Chondrocyte (in vitro differentiated cells): ENCODE data around the gene PADI2. TPM values are rescaled to one million over a fixed set of nuclear protein-coding genes. Genes with fewer than 3 reads are reported as not detected.

Experiments used
- DNase-seq: peaks from one replicate; pipeline ENCODE4 v3.0.0; 2021; ENCODE audit warnings: mixed read lengths, low spot score
- H3K27ac Mint-ChIP-seq: one replicate; pipeline ENCODE4 v1.8.0; 2021; ENCODE audit warnings: mild to moderate bottlenecking, moderate library complexity, mixed read lengths; ENCODE audit not compliant: unreplicated experiment
- H3K27me3 Mint-ChIP-seq: 2 replicates; pipeline ENCODE4 v1.8.0; 2021; ENCODE audit warnings: low read depth, mixed read lengths
- H3K36me3 Mint-ChIP-seq: 2 replicates; pipeline ENCODE4 v1.8.0; 2021; ENCODE audit warnings: low read depth, mixed read lengths
- H3K4me1 Mint-ChIP-seq: 2 replicates; pipeline ENCODE4 v1.8.0; 2021; ENCODE audit warnings: low read depth, mild to moderate bottlenecking, mixed read lengths
- H3K4me3 Mint-ChIP-seq: one replicate; pipeline ENCODE4 v1.8.0; 2021; ENCODE audit warnings: mild to moderate bottlenecking, moderate library complexity, mixed read lengths; ENCODE audit not compliant: unreplicated experiment
- H3K9me3 Mint-ChIP-seq: 2 replicates; pipeline ENCODE4 v1.8.0; 2021; ENCODE audit warnings: low read depth, mixed read lengths
- CTCF ChIP-seq: fragments of 200-600 bp; sonication (generic); IDR thresholded peaks from 2 replicates; pipeline ENCODE4 v1.5.0; 2021; ENCODE audit warnings: antibody characterized with exemption, mild to moderate bottlenecking, moderate library complexity
- total RNA-seq: library from RNA; stranded (reverse); gene quantifications from 3 replicates; pipeline ENCODE4 v1.2.1, GENCODE V29; 2021

The PADI2 gene
- total RNA-seq, 1 donor from 2014 or later = 74.9 TPM

- H3K27ac Mint-ChIP-seq = no peak overlapping the region
- DNase-seq = no peak
Observed at GRCh38 chr1:17061892-17062291, 57.4 kb downstream of the PADI2 start.

DNA sequence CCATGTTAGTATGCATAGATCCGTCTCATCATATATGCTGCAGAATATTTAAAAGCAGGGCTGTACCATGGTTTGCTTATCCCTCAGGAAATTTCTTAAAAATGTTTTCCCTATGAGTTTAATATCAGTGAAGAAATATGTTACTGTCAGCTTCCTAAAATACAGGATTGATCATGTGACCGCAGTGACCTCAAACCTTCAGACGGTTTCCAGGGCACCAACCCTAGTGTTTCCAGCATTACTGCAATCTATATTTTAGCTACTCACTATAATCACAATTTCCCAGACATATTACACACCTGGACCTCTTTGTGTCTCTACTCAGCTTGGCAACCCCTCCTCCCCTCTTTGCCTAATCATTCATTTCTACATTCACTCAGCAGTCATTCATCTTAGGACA lies 57.8 kb downstream of the PADI2 start:
- TF ChIP-seq CTCF = no peak
- Mint-ChIP-seq H3K9me3 (no peaks in the 10 kb centered on the region), H3K36me3 (no peaks in the 10 kb centered on the region), H3K4me1 (peaks cover 16% of the 10 kb centered on the region), H3K4me3 (no peak overlapping the region), H3K27ac (no peak overlapping the region), H3K27me3 (peaks cover 4% of the 10 kb centered on the region)
- no peak for DNase-seq

More at GRCh38 chr1:17061892-17062291, 57.4 kb downstream of the PADI2 start:
- H3K4me3 Mint-ChIP-seq = no peak overlapping the region
- H3K4me1 Mint-ChIP-seq = peaks cover 16% of the 10 kb centered on the region
- TF ChIP-seq CTCF = no peak
- H3K36me3 Mint-ChIP-seq = no peaks in the 10 kb centered on the region
- H3K9me3 Mint-ChIP-seq = no peaks in the 10 kb centered on the region
- peaks cover 4% of the 10 kb centered on the region for H3K27me3 Mint-ChIP-seq

GRCh38 chr1:17060306-17060749 lies 58.9 kb downstream of the PADI2 start:
- no peaks in the 10 kb centered on the region for H3K9me3 Mint-ChIP-seq
- H3K4me1 Mint-ChIP-seq = peaks cover 16% of the 10 kb centered on the region
- H3K27me3 Mint-ChIP-seq = peaks cover 4% of the 10 kb centered on the region
- H3K36me3 Mint-ChIP-seq = no peaks in the 10 kb centered on the region
- no peak overlapping the region for H3K4me3 Mint-ChIP-seq
- DNase-seq = no peak
- no peak overlapping the region for H3K27ac Mint-ChIP-seq
- TF ChIP-seq CTCF = no peak

DNA sequence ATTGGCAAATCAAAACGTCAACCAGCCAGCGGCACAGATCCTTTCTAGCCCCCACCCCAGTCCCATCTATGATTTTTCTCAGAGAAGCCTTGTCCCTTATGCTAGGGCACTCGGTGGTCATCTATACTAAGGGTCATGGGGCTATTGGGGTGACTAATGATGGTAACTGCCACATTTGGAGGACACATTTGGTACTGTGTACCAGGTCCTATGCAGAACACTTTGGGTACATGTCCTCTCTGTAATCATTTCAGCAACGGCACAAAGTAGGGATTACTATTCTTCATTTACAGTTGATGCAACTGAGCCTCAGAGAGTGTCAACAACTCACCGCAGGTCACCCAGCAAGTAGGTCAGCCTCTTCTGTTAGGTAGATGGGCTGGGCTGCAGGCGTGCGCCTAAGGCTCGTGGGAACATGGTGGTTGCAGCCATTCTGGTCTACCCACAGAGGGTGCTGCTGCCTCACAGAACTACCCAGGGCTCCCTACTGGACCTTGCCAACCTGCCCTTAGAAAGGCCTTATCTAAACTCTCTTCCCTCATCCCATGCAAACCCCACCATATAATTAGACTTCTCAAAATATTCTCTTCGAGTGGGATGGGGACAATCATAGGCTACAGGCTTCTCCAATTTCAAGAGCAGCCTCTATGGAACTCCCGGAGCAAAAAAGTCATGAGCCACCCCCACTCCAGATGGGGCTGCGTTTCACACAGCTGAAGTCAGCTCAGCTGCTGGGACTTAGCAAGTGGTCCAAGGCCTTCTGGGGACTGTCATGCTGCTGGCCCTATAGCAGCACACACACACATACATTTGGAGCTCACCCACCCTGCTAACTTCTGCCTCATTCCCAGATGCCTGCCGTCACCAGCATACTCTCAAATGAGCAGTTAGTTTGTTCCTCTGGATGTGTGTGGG lies 59.6 kb downstream of the PADI2 start:
- peaks cover 4% of the 10 kb centered on the region for H3K27me3 Mint-ChIP-seq
- TF ChIP-seq CTCF = peak; percentile 87
- peaks cover 16% of the 10 kb centered on the region for H3K4me1 Mint-ChIP-seq
- no peak for DNase-seq
- H3K36me3 Mint-ChIP-seq = no peaks in the 10 kb centered on the region
- no peak overlapping the region for H3K4me3 Mint-ChIP-seq
- H3K27ac Mint-ChIP-seq = no peak overlapping the region
- H3K9me3 Mint-ChIP-seq = no peaks in the 10 kb centered on the region

DNA sequence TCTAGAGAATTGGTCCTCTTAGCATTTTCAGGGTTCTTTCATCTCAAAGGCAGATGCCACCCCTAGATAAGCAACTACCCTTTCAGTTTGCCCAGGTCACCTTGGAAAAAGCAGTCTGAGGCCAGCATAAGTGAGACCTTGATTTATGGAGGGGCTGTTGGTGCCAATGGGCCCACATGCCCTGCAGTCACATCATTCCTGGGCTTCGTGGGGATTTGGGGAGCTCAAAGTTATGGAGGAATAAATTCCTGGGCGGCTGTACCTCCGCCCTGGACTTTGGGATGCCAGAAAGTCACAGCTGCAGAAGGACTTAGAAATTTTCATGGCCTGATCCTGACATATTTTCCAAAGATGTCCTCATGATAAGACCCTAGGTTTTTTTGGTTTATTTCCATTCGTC lies 62.7 kb downstream of the PADI2 start:
- H3K9me3 Mint-ChIP-seq = no peaks in the 10 kb centered on the region
- DNase-seq = no peak
- H3K27ac Mint-ChIP-seq = no peak overlapping the region
- TF ChIP-seq CTCF = no peak
- H3K4me3 Mint-ChIP-seq = no peak overlapping the region
- peaks cover 20% of the 10 kb centered on the region for H3K4me1 Mint-ChIP-seq
- no peaks in the 10 kb centered on the region for H3K36me3 Mint-ChIP-seq
- peaks cover 4% of the 10 kb centered on the region for H3K27me3 Mint-ChIP-seq
